ENCODE results near the gene KLB. TPM values are rescaled to one million over a fixed set of nuclear protein-coding genes. Genes with fewer than 3 reads are reported as not detected.

Gene KLB
- polyA plus RNA-seq, 3 donors = not detected

DNA sequence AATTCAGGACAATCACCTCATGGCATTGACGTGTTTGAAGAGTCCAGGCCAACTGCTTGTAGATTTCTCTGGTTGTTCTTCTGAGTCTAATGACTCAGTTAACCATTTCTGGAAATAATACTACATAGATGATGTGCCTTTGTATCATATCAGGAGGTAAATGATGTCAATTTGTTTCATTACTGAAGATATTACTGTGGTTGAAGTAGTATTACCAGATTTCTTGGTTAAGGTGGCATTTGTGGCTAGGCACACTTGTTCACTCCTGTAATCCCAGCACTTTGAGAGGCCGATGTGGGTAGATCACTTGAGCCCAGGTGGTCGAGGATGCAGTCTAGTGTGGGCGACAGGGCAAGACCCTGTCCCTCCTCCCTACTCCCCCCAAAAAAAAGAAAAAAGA lies 36.3 kb downstream of the KLB start:
- WGBS (ENCODE audit: insufficient coverage) = 100% methylated on average over 1 of the region's 4 CpGs
- Histone ChIP-seq H3K4me2 (replicated peaks; ENCODE audit: extremely low read depth, low read length, poor library complexity, severe bottlenecking) (no peak overlapping the region), H3K27me3 (ENCODE audit: control insufficient read depth in 2 of 2, insufficient read depth in 2 of 2, low read length in 2 of 2) (peaks cover 0 to 5% of the 10 kb centered on the region in 2 donors), H3K79me2 (ENCODE audit: insufficient read depth, low read length) (no peaks in the 10 kb centered on the region), H3K4me3 (replicated peaks in 1 of 3; ENCODE audit: low read depth in 2 of 3, low read length in 3 of 3) (no peak overlapping the region), H3K36me3 (replicated peaks in 1 of 2; ENCODE audit: control insufficient read depth in 1 of 2, insufficient read depth in 2 of 2, low read length in 2 of 2) (no peaks in the 10 kb centered on the region), H3K9ac (ENCODE audit: insufficient read depth, low read length, poor library complexity, severe bottlenecking) (no peak overlapping the region), H3K27ac (ENCODE audit: low read depth in 1 of 2, low read length in 2 of 2) (no peak overlapping the region), H3K4me1 (ENCODE audit: control insufficient read depth in 1 of 2, insufficient read depth in 2 of 2, low read length in 2 of 2) (peaks cover 5 to 16% of the 10 kb centered on the region in 2 donors), H4K20me1 (ENCODE audit: insufficient read depth, low read length) (no peaks in the 10 kb centered on the region), H3K9me3 (replicated peaks in 1 of 2; ENCODE audit: control insufficient read depth in 1 of 2, insufficient read depth in 1 of 2, low read length in 2 of 2) (no peaks in the 10 kb centered on the region), H2AFZ (ENCODE audit: insufficient read depth, low read depth, low read length, poor library complexity, severe bottlenecking) (no peak overlapping the region)
- Mint-ChIP-seq H3K36me3 (no peaks in the 10 kb centered on the region), H3K27me3 (ENCODE audit: low read depth in 3 of 3) (peaks cover 8 to 22% (median 17%) of the 10 kb centered on the region in 3 donors), H3K4me1 (peaks cover 11% of the 10 kb centered on the region), H3K9me3 (peaks cover 0 to 2% (median 0%) of the 10 kb centered on the region in 7 donors), H3K27ac (no peak overlapping the region), H3K4me3 (no peak overlapping the region)
- no peak for TF ChIP-seq CTCF (IDR thresholded peaks at IDR 0.05)
- intact Hi-C loops (cut with micrococcal nuclease) = loop anchor here in 1 of 2 donors (10.0 kb wide), 1 partner anchor 68 kb away; no protein-coding TSS in a partner anchor
- no peak for DNase-seq

GRCh38 chr4:39446483-39446841 lies 39.7 kb downstream of the KLB start:
- Mint-ChIP-seq H3K27ac (peak overlapping the region in 2 of 7 donors; percentile 46 to 76), H3K4me3 (peak overlapping the region in 1 of 2 donors; percentile 81), H3K27me3 (ENCODE audit: low read depth in 3 of 3) (peaks cover 4 to 12% (median 10%) of the 10 kb centered on the region in 3 donors), H3K9me3 (peaks cover 0 to 2% (median 0%) of the 10 kb centered on the region in 7 donors), H3K4me1 (peaks cover 11% of the 10 kb centered on the region), H3K36me3 (peaks cover 10 to 25% of the 10 kb centered on the region in 2 donors)
- Histone ChIP-seq H2AFZ (ENCODE audit: insufficient read depth, low read depth, low read length, poor library complexity, severe bottlenecking) (peak overlapping the region; percentile 60), H3K27ac (ENCODE audit: low read depth in 1 of 2, low read length in 2 of 2) (no peak overlapping the region), H3K27me3 (ENCODE audit: control insufficient read depth in 2 of 2, insufficient read depth in 2 of 2, low read length in 2 of 2) (peaks cover 0 to 5% of the 10 kb centered on the region in 2 donors), H3K4me1 (ENCODE audit: control insufficient read depth in 1 of 2, insufficient read depth in 2 of 2, low read length in 2 of 2) (peaks cover 5 to 16% of the 10 kb centered on the region in 2 donors), H3K36me3 (replicated peaks in 1 of 2; ENCODE audit: control insufficient read depth in 1 of 2, insufficient read depth in 2 of 2, low read length in 2 of 2) (peaks cover 9 to 25% of the 10 kb centered on the region in 2 donors), H3K9ac (ENCODE audit: insufficient read depth, low read length, poor library complexity, severe bottlenecking) (peak overlapping the region; percentile 25), H3K4me2 (replicated peaks; ENCODE audit: extremely low read depth, low read length, poor library complexity, severe bottlenecking) (peak overlapping the region; percentile 68), H3K9me3 (replicated peaks in 1 of 2; ENCODE audit: control insufficient read depth in 1 of 2, insufficient read depth in 1 of 2, low read length in 2 of 2) (no peaks in the 10 kb centered on the region), H3K4me3 (replicated peaks in 1 of 3; ENCODE audit: low read depth in 2 of 3, low read length in 3 of 3) (peak overlapping the region in 1 of 3 experiments; percentile 59), H3K79me2 (ENCODE audit: insufficient read depth, low read length) (no peaks in the 10 kb centered on the region), H4K20me1 (ENCODE audit: insufficient read depth, low read length) (peaks cover 11% of the 10 kb centered on the region)
- intact Hi-C loops (cut with micrococcal nuclease) = loop anchor here in 1 of 2 donors (10.0 kb wide), 1 partner anchor 72 kb away; no protein-coding TSS in a partner anchor
- TF ChIP-seq CTCF (IDR thresholded peaks at IDR 0.05) = no peak
- no peak for DNase-seq
- 96% methylated on average over 20 of the region's 20 CpGs for WGBS (ENCODE audit: insufficient coverage)
